GM12874 (cell line): ENCODE data around the gene PRKN.

ENCODE experiments used
- CTCF ChIP-seq: IDR thresholded peaks from 2 replicates; pipeline ENCODE4 v1.5.1; 2011; ENCODE audit warnings: low read depth, mild to moderate bottlenecking, control low read depth, low read length, moderate library complexity; ENCODE audit not compliant: insufficient read depth

Gene PRKN

GRCh38 chr6:161850562-161850961 is 877.0 kb downstream of the PRKN start:
- TF ChIP-seq CTCF, result no peak

- no peak for TF ChIP-seq CTCF
These were observed 879.9 kb downstream of the PRKN start for GRCh38 chr6:161847628-161848027.

- TF ChIP-seq CTCF, result no peak
These were observed 882.8 kb downstream of the PRKN start for GRCh38 chr6:161844804-161845203.

GRCh38 chr6:161843066-161843465 is 884.5 kb downstream of the PRKN start:
- no peak for TF ChIP-seq CTCF

GRCh38 chr6:161840380-161840779 is 887.2 kb downstream of the PRKN start:
- no peak for TF ChIP-seq CTCF

- no peak for TF ChIP-seq CTCF
These were observed 889.1 kb downstream of the PRKN start for GRCh38 chr6:161838306-161839035.

- TF ChIP-seq CTCF, result no peak
These were observed 889.7 kb downstream of the PRKN start for GRCh38 chr6:161837854-161838253.
